GM21786 (cell line): ENCODE results near the gene OR6S1.
A peak's percentile ranks its signal among the peaks of the same experiment; 100 is the strongest.
"Not testable (repeated sequence)": the region's sequence is repeated elsewhere in the genome, so short reads cannot be mapped to it uniquely, and the experiment has no call there.

Source experiments
- ATAC-seq: cut with Tn5 transposase; IDR thresholded peaks from one replicate; pipeline ENCODE4 v1.9.1; 2021; ENCODE audit not compliant: unreplicated experiment

The OR6S1 gene

DNA sequence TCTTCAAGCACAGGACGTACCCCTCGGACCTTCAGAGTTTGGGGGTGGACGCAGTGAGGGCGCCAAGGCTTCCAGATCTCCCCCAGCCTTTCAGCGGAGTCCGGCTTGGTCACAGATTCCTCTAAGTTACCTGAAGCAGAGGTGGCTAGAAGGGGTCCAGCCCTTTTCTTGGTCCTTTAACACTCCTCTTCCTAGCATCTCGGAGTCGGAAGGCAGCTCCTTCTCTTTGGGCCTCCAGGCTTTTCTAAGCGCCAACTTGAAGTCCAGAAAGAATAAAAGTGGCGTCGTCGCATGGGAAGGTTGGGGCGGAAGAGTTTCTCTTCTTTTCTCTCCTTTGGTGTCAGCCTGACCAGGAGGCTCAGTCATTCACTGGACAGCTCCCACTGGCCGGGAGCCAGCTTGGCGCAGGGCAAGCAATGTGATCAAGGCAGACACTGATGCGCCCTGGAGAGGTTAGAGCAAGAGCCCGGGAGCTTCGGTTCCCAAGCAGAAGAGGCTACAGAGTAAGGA is 9.6 kb downstream of the OR6S1 start:
- ATAC-seq = no peak

GRCh38 chr14:20631023-20631879 is 10.2 kb downstream of the OR6S1 start:
- ATAC-seq = no peak

DNA sequence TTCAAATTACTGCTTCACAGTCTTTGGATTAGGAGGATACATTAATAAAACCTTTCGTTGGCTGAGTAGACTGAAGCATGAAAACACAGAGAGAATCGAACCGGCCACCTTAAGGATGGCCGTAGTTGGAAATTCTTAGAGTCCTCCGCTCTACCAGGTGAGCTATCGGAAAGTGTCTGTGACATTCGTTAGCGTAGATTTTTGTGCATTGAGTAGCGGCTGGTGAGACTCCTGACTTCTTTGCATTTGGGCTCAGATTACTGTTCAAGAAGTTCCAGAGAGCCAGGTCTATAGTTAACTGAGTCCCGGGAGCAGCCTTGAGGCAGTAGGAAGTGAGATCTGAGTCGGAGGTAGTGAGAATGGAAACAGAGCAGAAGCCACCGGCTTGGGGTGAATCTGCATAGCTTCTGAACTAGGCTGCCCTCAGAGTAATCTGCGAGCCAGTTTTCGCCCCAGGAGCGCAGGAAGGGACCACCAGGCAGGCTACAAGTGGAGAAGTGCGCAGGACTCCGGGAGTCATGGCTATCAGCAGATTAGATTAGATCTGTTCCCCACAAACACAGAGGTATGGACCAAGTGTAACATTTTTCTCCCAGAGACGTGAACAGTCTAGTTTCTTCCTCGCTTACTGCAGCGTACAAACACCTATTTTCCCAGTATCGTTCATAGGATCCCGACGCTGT is 11.0 kb downstream of the OR6S1 start:
- no peak for ATAC-seq

- ATAC-seq = no peak
Measured at GRCh38 chr14:20628063-20628854, 13.2 kb downstream of the OR6S1 start.

DNA sequence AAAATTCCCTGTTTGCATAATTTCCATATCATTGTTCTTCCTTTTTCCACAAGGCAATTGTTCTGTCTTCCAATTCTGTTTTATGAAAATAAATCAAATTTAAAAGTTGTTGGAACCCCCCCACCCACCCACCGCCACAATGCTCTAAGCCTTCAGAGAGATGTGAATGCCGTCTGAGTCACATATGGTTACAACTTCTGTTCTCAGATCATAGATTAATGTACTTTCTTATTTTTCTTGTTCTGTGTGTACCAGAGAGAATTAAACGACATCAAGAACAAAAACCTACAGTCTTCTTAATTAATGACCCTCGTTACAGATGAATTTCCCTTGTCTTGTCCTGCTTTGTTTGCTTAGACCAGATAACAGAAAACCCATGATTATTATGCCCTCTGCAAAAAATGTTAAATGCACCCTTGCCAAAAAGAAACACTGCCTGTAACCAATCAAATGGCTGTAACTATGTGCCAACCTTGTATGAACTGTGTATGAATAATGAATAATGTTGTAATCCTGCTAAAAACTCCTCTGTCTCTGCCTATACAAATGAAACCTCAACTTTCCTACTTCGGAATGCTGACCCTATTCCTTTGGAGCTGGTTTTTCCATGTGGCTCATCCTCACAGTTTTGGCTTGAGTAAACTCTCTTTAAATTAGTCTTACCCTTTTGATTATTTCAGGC is 14.0 kb downstream of the OR6S1 start:
- ATAC-seq = no peak

GRCh38 chr14:20626274-20626673 is 15.2 kb downstream of the OR6S1 start:
- ATAC-seq = no peak

DNA sequence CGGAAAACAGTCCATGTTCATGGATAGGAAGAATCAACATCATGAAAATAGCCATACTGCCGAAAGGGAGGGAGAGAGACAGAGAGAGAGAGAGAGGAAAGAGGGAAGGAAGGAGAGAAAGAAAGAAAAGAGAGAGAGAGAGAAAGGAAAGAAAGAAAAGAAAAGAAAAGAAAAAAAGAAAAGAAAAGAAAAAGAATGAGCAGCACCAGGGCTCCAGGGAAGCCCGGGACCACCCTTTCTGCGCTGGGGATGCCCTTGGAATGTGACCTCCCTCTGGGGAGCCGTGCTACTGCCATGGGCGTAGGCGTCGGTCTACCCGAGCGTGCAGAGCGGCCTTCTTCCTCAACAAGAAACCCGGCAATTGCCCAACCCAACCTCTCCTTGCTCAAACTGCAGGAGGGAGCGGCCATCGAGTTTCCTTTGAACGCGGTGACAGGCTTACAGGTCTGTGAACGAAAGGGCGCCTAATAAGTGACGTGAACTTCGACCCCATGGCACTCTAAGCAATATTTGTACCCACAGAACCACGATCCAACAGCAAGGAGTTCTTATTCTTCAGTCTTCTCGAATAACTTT is 16.9 kb downstream of the OR6S1 start:
- ATAC-seq = no peak

DNA sequence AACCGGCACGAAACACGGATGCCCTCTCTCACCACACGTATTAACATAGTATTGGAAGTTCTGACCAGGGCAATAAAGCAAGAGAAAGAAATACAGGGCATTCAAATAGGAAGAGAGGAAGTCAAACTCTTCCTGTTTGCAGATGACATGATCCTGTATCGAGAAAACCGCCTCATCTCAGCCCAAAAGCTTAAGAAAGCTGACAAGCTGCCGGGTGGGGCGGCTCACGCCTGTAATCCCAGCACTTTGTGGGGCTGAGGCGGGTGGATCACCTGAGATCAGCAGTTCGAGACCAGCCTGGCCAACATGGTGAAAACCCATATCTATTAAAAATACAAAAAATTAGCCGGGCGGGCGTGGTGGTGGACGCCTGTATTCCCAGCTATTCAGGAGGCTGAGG is 17.7 kb downstream of the OR6S1 start:
- ATAC-seq = no peak

GRCh38 chr14:20622816-20623291 is 18.6 kb downstream of the OR6S1 start:
- ATAC-seq = no peak

- ATAC-seq = no peak
Measured at GRCh38 chr14:20620798-20621478, 20.6 kb downstream of the OR6S1 start.

DNA sequence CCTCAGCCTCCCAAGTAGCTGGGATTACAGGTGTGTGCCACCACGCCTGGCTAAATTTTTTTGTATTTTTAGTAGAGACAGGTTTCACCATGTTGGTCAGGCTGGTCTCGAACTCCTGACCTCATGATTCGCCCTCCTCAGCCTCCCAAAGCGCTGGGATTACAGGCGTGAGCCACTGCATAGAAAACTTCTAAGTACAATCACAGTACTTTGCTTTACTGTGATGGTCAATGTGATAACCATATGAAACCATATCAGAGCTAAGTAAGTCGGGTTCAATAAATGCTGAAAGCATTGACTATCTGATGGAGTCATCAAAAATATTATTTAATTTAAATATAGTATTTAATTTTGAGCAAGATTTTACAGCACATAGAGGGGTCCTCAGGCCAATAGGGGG is 21.8 kb downstream of the OR6S1 start:
- ATAC-seq = not testable (repeated sequence)

- no peak for ATAC-seq
Measured at GRCh38 chr14:20618271-20618749, 23.2 kb downstream of the OR6S1 start.

DNA sequence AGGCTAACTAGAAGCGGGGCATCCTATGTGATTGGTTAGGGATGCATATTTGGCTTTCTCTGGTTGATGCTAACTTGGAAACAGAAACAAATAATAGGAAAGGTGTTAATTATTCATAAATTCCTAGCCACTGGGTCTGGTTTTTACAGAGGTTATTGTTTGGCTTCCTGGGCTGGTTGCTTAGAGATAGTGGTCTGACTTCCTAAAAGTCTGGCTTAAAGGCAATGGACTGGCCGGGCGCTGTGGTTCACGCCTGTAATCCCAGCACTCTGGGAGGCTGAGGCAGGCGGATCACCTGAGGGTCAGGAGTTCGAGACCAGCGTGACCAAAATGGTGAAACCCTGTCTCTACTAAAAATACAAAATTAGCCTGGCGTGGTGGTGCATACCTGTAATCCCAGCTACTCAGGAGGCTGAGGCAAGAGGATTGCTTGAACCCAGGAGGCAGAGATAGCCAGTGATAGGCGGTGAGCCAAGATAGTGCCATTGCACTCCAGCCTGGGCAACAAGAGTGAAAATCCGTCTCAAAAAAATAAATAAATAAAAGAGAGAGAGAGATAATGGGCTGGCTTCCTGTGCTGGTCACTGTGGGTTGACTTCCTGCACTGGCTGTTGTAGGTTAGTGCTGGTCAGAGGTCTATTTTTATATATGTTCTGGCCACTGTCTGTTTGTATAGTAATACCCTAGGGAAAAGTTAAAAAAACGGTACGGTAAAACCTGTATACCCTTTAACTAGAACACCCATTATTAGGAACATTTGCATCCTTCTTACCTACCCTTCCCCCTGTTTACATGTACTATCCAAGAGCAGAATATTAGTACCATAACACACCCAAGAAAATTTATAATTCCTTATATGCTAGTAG is 24.1 kb downstream of the OR6S1 start:
- peak; percentile 38 for ATAC-seq

GRCh38 chr14:20615996-20616395 is 25.5 kb downstream of the OR6S1 start:
- ATAC-seq = no peak

GRCh38 chr14:20614038-20614840 is 27.3 kb downstream of the OR6S1 start:
- ATAC-seq = no peak

DNA sequence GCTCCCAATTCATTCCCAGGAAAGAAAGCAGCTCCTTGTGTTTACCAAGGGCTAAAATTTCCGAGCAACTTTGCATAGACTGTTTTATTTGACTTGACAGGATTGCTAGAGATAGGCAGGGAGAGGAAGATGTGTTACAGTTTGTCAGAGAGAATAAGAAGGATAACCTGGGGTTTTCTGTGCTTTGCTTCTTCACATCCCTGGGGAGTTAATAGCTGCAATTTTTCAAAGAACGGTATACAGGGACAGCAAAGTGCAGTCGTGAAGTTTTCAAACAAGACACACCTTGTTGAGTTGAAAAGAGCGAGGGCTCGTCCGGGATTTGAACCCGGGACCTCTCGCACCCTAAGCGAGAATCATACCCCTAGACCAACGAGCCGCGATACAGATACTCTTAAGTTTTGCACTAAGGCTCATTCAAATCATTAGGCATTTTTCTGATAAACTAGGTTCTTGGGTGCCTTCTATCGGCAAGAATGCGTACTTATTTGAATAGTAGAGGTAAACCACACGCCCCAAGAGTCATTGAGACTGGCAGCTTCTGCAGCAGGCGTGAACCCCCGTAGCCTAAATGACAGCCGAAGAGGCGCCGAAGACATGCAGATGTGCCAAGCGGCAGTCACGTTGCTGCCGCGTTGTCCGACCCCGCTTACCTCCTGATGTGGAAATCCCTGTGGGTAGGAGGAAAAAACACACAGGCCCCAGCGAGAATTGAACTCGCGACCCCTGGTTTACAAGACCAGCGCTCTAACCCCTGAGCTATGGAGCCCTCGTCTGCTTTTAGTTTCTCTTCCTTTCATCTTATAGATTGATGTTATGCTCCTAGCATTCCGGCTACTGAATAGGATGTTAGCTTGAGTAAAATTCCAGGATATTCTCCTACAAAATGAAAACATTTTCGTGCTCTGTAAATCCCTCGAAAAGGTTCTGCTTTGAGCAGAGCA is 28.1 kb downstream of the OR6S1 start:
- ATAC-seq = peak; percentile 60

- ATAC-seq = peak; percentile 17
Measured at GRCh38 chr14:20612403-20612802, 29.1 kb downstream of the OR6S1 start.
